PC-3 (cell line): ENCODE measurements around the gene MAGI2. TPM values are rescaled to one million over a fixed set of nuclear protein-coding genes. Genes with fewer than 3 reads are reported as not detected.

ENCODE experiments used
- ATAC-seq: fragments of 200-7000 bp; cut with Tn5 transposase; 2 replicates; pipeline ENCODE4 v1.9.1; 2020; ENCODE audit warnings: mild to moderate bottlenecking, moderate library complexity
- BruUV-seq: library from RNA; stranded (reverse); fragments of 400-500 nt; replicated peaks from 2 replicates; lab custom pipeline; 2021; lab: Mats Ljungman, UMichigan
- CTCF ChIA-PET: fragments of 300-600 bp; sonication (Branson Sonifier 250); formaldehyde crosslinking; loops from one replicate; lab custom pipeline; 2022; ENCODE audit warnings: antibody characterized with exemption; lab: Charles Lee
- POLR2A ChIA-PET: fragments of 300-600 bp; sonication (Branson Sonifier 250); formaldehyde crosslinking; loops from one replicate; lab custom pipeline; 2022; ENCODE audit warnings: antibody characterized with exemption; ENCODE audit not compliant: unreplicated experiment; lab: Charles Lee
- DNase-seq: peaks from one replicate; pipeline ENCODE4 v3.0.0-alpha.2; 2015
- H2AFZ ChIP-seq: fragments of 300-600 bp; sonication (generic); 2 replicates; pipeline ENCODE4 v1.6.0; 2016; ENCODE audit warnings: antibody characterized with exemption, low read length
- H3F3A ChIP-seq: fragments of 300-600 bp; sonication (generic); one replicate; pipeline ENCODE4 v1.6.0; 2017; ENCODE audit warnings: antibody characterized with exemption, low read length, control low read depth, mild to moderate bottlenecking; ENCODE audit not compliant: unreplicated experiment
- H3K27ac ChIP-seq: fragments of 300-600 bp; sonication (generic); 2 replicates; pipeline ENCODE4 v1.5.1; 2016; ENCODE audit warnings: mild to moderate bottlenecking, low read length
- H3K27me3 ChIP-seq: fragments of 300-600 bp; sonication (generic); 2 replicates; pipeline ENCODE4 v1.6.1; 2016; ENCODE audit warnings: low read length, mixed read lengths
- H3K36me3 ChIP-seq: fragments of 300-600 bp; sonication (generic); 2 replicates; pipeline ENCODE4 v1.6.1; 2016; ENCODE audit warnings: low read depth, mixed run types, low read length, mixed read lengths
- H3K4me1 ChIP-seq: fragments of 300-600 bp; sonication (generic); 2 replicates; pipeline ENCODE4 v1.5.1; 2016; ENCODE audit warnings: low read length; ENCODE audit not compliant: insufficient read depth
- H3K4me2 ChIP-seq: fragments of 300-600 bp; sonication (generic); 2 replicates; pipeline ENCODE4 v1.6.0; 2016; ENCODE audit warnings: low read length
- H3K4me3 ChIP-seq: fragments of 300-600 bp; sonication (generic); 2 replicates; pipeline ENCODE4 v1.5.1; 2016; ENCODE audit warnings: mild to moderate bottlenecking, low read length, mixed read lengths
- H3K79me2 ChIP-seq: fragments of 300-600 bp; sonication (generic); 2 replicates; pipeline ENCODE4 v1.6.1; 2017; ENCODE audit warnings: low read length, mixed read lengths
- H3K9ac ChIP-seq: fragments of 300-600 bp; sonication (generic); 2 replicates; pipeline ENCODE4 v1.6.0; 2016; ENCODE audit warnings: mild to moderate bottlenecking, low read length
- H3K9me2 ChIP-seq: fragments of 300-600 bp; sonication (generic); replicated peaks from 2 replicates; pipeline ENCODE4 v1.6.1; 2016; ENCODE audit warnings: mixed run types, low read length, mixed read lengths
- H3K9me3 ChIP-seq: fragments of 300-600 bp; sonication (generic); 2 replicates; pipeline ENCODE4 v1.6.1; 2016; ENCODE audit warnings: low read length, mixed read lengths
- H4K20me1 ChIP-seq: fragments of 300-600 bp; sonication (generic); 2 replicates; pipeline ENCODE4 v1.6.1; 2016; ENCODE audit warnings: low read length, mixed read lengths
- CTCF ChIP-seq: fragments of 300-600 bp; sonication (generic); conservative IDR thresholded peaks from 2 replicates; pipeline ENCODE4 v1.5.1; 2017; ENCODE audit warnings: antibody characterized with exemption, low read depth, mild to moderate bottlenecking, low read length
- EZH2 ChIP-seq: fragments of 300-600 bp; sonication (generic); IDR thresholded peaks from one replicate; pipeline ENCODE4 v1.6.1; 2017; ENCODE audit warnings: antibody characterized with exemption, mild to moderate bottlenecking, low read length; ENCODE audit not compliant: unreplicated experiment
- EZH2phosphoT487 ChIP-seq: fragments of 300-600 bp; sonication (generic); IDR thresholded peaks from 2 replicates; pipeline ENCODE4 v1.6.1; 2018; ENCODE audit warnings: mild to moderate bottlenecking, antibody characterized with exemption, low read length, borderline replicate concordance
- intact Hi-C: fragments of 100-400 bp; cut with micrococcal nuclease; formaldehyde crosslinking; loops from 2 replicates; pipeline ENCODE4 v1.9.0; 2023
- total RNA-seq: library from RNA; depleted of rRNA; stranded (reverse); fragments of >200 nt; gene quantifications from 2 replicates; pipeline ENCODE4 v1.2.3, GENCODE V29; 2014

MAGI2 gene
- total RNA-seq, 1 experiment from 2014 or later = not detected

GRCh38 chr7:78413568-78413967 is 1039.9 kb downstream of the MAGI2 start:
- no peak for DNase-seq
- Histone ChIP-seq H3K4me1 (no peaks in the 10 kb centered on the region), H3K36me3 (no peaks in the 10 kb centered on the region), H3F3A (no peaks in the 10 kb centered on the region), H3K4me2 (no peak overlapping the region), H3K4me3 (no peak overlapping the region), H3K9ac (no peak overlapping the region), H3K9me3 (no peaks in the 10 kb centered on the region), H4K20me1 (no peaks in the 10 kb centered on the region), H2AFZ (no peak overlapping the region), H3K27me3 (peaks cover 47% of the 10 kb centered on the region), H3K9me2 (no peaks in the 10 kb centered on the region), H3K79me2 (no peaks in the 10 kb centered on the region), H3K27ac (no peak overlapping the region)
- POLR2A ChIA-PET = no interaction called here
- intact Hi-C loops = no loop called here
- no peak for TF ChIP-seq CTCF
- no peak for TF ChIP-seq EZH2phosphoT487
- no peak for TF ChIP-seq EZH2
- no TSS peak for BruUV-seq
- ATAC-seq = no peak
- CTCF ChIA-PET = no interaction called here

- peaks cover 54% of the 10 kb centered on the region for H3K27me3 ChIP-seq
- ATAC-seq (no peak), DNase-seq (no peak)
- H4K20me1 ChIP-seq = no peaks in the 10 kb centered on the region
- no peaks in the 10 kb centered on the region for H3K9me2 ChIP-seq
- no peaks in the 10 kb centered on the region for H3F3A ChIP-seq
- ChIA-PET POLR2A (no interaction called here), CTCF (no interaction called here)
- intact Hi-C loops = no loop called here
- no peaks in the 10 kb centered on the region for H3K9me3 ChIP-seq
- H3K4me3 ChIP-seq = no peak overlapping the region
- H3K4me1 ChIP-seq = no peaks in the 10 kb centered on the region
- H3K36me3 ChIP-seq = no peaks in the 10 kb centered on the region
- no peak overlapping the region for H3K4me2 ChIP-seq
- H2AFZ ChIP-seq = no peak overlapping the region
- no peak overlapping the region for H3K9ac ChIP-seq
- no TSS peak for BruUV-seq
- no peak overlapping the region for H3K27ac ChIP-seq
- no peaks in the 10 kb centered on the region for H3K79me2 ChIP-seq
- TF ChIP-seq CTCF (no peak), EZH2phosphoT487 (no peak), EZH2 (no peak)
These were observed 1041.1 kb downstream of the MAGI2 start for GRCh38 chr7:78412216-78412858.

- no peak overlapping the region for H3K9ac ChIP-seq
- H4K20me1 ChIP-seq = no peaks in the 10 kb centered on the region
- ChIA-PET POLR2A (no interaction called here), CTCF (no interaction called here)
- no peaks in the 10 kb centered on the region for H3K9me2 ChIP-seq
- H3K79me2 ChIP-seq = no peaks in the 10 kb centered on the region
- no peak overlapping the region for H3K27ac ChIP-seq
- no peaks in the 10 kb centered on the region for H3K9me3 ChIP-seq
- no peak overlapping the region for H3K4me2 ChIP-seq
- no peak overlapping the region for H3K4me3 ChIP-seq
- ATAC-seq (no peak), DNase-seq (no peak)
- H3K27me3 ChIP-seq = peaks cover 51% of the 10 kb centered on the region
- H2AFZ ChIP-seq = no peak overlapping the region
- H3K36me3 ChIP-seq = no peaks in the 10 kb centered on the region
- no peaks in the 10 kb centered on the region for H3F3A ChIP-seq
- intact Hi-C loops = no loop called here
- no peaks in the 10 kb centered on the region for H3K4me1 ChIP-seq
- no TSS peak for BruUV-seq
- TF ChIP-seq EZH2phosphoT487 = no peak
- TF ChIP-seq EZH2 = no peak
- TF ChIP-seq CTCF = no peak
These were observed 1046.4 kb downstream of the MAGI2 start for GRCh38 chr7:78407031-78407430.
